ENCODE data around the gene AFAP1. TPM values are rescaled to one million over a fixed set of nuclear protein-coding genes. Genes with fewer than 3 reads are reported as not detected.
"Not testable (repeated sequence)": the region's sequence is repeated elsewhere in the genome, so short reads cannot be mapped to it uniquely, and the experiment has no call there.

The AFAP1 gene
- polyA plus RNA-seq, 3 donors: 18.7 to 26.2 (median 22.8) TPM

- no peak for DNase-seq
Measured at GRCh38 chr4:7922466-7922865, 17.2 kb downstream of the AFAP1 start.

- no peak for DNase-seq
Measured at GRCh38 chr4:7918981-7919380, 20.7 kb downstream of the AFAP1 start.

- DNase-seq: not testable (repeated sequence)
Measured at GRCh38 chr4:7918187-7918586, 21.5 kb downstream of the AFAP1 start.

- no peak for DNase-seq
Measured at GRCh38 chr4:7917669-7918068, 22.0 kb downstream of the AFAP1 start.

GRCh38 chr4:7915875-7916242 is 23.8 kb downstream of the AFAP1 start:
- DNase-seq: no peak

GRCh38 chr4:7912826-7913225 is 26.8 kb downstream of the AFAP1 start:
- DNase-seq: no peak

- DNase-seq: peak; percentile 49
Measured at GRCh38 chr4:7910952-7911578, 28.6 kb downstream of the AFAP1 start.

GRCh38 chr4:7910263-7910896 is 29.3 kb downstream of the AFAP1 start:
- no peak for DNase-seq

GRCh38 chr4:7909463-7910262 is 30.0 kb downstream of the AFAP1 start:
- DNase-seq: no peak

- DNase-seq: no peak
Measured at GRCh38 chr4:7908668-7909067, 31.0 kb downstream of the AFAP1 start.

GRCh38 chr4:7907142-7907541 is 32.5 kb downstream of the AFAP1 start:
- DNase-seq: no peak

GRCh38 chr4:7906171-7906701 is 33.4 kb downstream of the AFAP1 start:
- no peak for DNase-seq

GRCh38 chr4:7904952-7905915 is 34.4 kb downstream of the AFAP1 start:
- no peak for DNase-seq

GRCh38 chr4:7903791-7904516 is 35.7 kb downstream of the AFAP1 start:
- DNase-seq: no peak

- DNase-seq: no peak
Measured at GRCh38 chr4:7902826-7903225, 36.8 kb downstream of the AFAP1 start.

GRCh38 chr4:7902101-7902553 is 37.5 kb downstream of the AFAP1 start:
- DNase-seq: no peak

GRCh38 chr4:7901311-7901885 is 38.3 kb downstream of the AFAP1 start:
- no peak for DNase-seq

- no peak for DNase-seq
Measured at GRCh38 chr4:7900334-7900909, 39.2 kb downstream of the AFAP1 start.

GRCh38 chr4:7899184-7899869 is 40.3 kb downstream of the AFAP1 start:
- DNase-seq: no peak
